ENCODE data around the gene COL3A1. TPM values are rescaled to one million over a fixed set of nuclear protein-coding genes. Genes with fewer than 3 reads are reported as not detected.

The COL3A1 gene
- polyA plus RNA-seq, 3 donors: not detected

DNA sequence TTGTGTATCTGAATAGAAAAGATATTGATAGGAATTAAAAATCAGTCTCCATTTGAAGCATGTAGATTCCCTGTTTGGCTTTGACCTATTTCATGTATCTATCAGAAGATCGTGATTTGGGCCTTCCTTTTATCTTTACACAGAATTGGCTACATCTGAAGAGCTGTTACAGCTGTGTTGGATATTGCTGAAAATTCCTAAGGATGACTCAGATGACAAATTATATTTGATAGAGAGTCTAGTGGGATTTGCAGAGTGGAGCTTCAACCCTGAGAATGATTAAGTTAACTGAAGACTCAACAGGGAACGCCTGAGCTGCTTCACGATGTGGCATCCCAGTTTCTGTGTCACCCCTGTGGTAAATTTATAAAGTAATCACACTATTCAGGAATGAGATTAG, 4.9 kb upstream of the COL3A1 start:
- no peaks in the 10 kb centered on the region for H4K20me1 ChIP-seq (ENCODE audit: insufficient read depth, low read length)
- no peak overlapping the region for H2AFZ ChIP-seq (ENCODE audit: insufficient read depth, low read depth, low read length, poor library complexity, severe bottlenecking)
- intact Hi-C loops (cut with micrococcal nuclease): no loop called here

DNA sequence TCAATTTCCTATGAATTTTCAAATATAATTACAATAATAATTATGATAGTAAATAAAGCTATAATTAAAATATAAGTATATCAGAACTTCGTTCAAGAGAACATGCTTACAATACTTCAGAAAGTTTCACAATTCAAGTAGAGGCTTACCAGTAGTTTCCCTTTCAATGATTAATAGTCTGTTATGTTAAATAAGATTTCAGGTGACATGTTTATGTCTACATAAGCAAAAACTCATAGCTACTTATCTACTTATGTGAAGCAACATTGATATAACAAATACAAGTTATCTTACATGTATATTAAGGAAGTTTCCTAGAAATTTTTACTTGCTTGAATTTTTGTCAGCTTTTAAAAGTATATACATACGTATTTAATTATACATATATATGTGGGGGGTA, 4.5 kb upstream of the COL3A1 start:
- no CpG with 5 or more reads among the region's 2 CpGs for WGBS (ENCODE audit: insufficient coverage)
- Mint-ChIP-seq H3K36me3 (no peaks in the 10 kb centered on the region), H3K27ac (no peak overlapping the region), H3K27me3 (ENCODE audit: low read depth in 3 of 3) (peaks cover 0 to 2% (median 0%) of the 10 kb centered on the region in 3 donors), H3K4me3 (no peak overlapping the region), H3K9me3 (peaks cover 0 to 4% (median 0%) of the 10 kb centered on the region in 7 donors), H3K4me1 (no peaks in the 10 kb centered on the region)
- DNase-seq: no peak
- Histone ChIP-seq H3K9me3 (replicated peaks in 1 of 2; ENCODE audit: control insufficient read depth in 1 of 2, insufficient read depth in 1 of 2, low read length in 2 of 2) (no peaks in the 10 kb centered on the region), H3K4me3 (replicated peaks in 1 of 3; ENCODE audit: low read depth in 2 of 3, low read length in 3 of 3) (no peak overlapping the region), H3K27ac (ENCODE audit: low read depth in 1 of 2, low read length in 2 of 2) (no peak overlapping the region), H3K36me3 (replicated peaks in 1 of 2; ENCODE audit: control insufficient read depth in 1 of 2, insufficient read depth in 2 of 2, low read length in 2 of 2) (no peaks in the 10 kb centered on the region), H3K79me2 (ENCODE audit: insufficient read depth, low read length) (no peaks in the 10 kb centered on the region), H3K4me2 (replicated peaks; ENCODE audit: extremely low read depth, low read length, poor library complexity, severe bottlenecking) (no peak overlapping the region), H4K20me1 (ENCODE audit: insufficient read depth, low read length) (no peaks in the 10 kb centered on the region), H3K4me1 (ENCODE audit: control insufficient read depth in 1 of 2, insufficient read depth in 2 of 2, low read length in 2 of 2) (no peaks in the 10 kb centered on the region), H3K9ac (ENCODE audit: insufficient read depth, low read length, poor library complexity, severe bottlenecking) (no peak overlapping the region), H2AFZ (ENCODE audit: insufficient read depth, low read depth, low read length, poor library complexity, severe bottlenecking) (no peak overlapping the region), H3K27me3 (ENCODE audit: control insufficient read depth in 2 of 2, insufficient read depth in 2 of 2, low read length in 2 of 2) (no peaks in the 10 kb centered on the region)
- TF ChIP-seq, protein P1, sequence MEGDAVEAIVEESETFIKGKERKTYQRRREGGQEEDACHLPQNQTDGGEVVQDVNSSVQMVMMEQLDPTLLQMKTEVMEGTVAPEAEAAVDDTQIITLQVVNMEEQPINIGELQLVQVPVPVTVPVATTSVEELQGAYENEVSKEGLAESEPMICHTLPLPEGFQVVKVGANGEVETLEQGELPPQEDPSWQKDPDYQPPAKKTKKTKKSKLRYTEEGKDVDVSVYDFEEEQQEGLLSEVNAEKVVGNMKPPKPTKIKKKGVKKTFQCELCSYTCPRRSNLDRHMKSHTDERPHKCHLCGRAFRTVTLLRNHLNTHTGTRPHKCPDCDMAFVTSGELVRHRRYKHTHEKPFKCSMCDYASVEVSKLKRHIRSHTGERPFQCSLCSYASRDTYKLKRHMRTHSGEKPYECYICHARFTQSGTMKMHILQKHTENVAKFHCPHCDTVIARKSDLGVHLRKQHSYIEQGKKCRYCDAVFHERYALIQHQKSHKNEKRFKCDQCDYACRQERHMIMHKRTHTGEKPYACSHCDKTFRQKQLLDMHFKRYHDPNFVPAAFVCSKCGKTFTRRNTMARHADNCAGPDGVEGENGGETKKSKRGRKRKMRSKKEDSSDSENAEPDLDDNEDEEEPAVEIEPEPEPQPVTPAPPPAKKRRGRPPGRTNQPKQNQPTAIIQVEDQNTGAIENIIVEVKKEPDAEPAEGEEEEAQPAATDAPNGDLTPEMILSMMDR (IDR thresholded peaks at IDR 0.05): no peak
- intact Hi-C loops (cut with micrococcal nuclease): no loop called here

More for the DNA sequence above, 4.9 kb upstream of the COL3A1 start:
- Histone ChIP-seq H3K9me3 (replicated peaks in 1 of 2; ENCODE audit: control insufficient read depth in 1 of 2, insufficient read depth in 1 of 2, low read length in 2 of 2) (no peaks in the 10 kb centered on the region), H3K4me2 (replicated peaks; ENCODE audit: extremely low read depth, low read length, poor library complexity, severe bottlenecking) (no peak overlapping the region), H3K4me3 (replicated peaks in 1 of 3; ENCODE audit: low read depth in 2 of 3, low read length in 3 of 3) (no peak overlapping the region), H3K79me2 (ENCODE audit: insufficient read depth, low read length) (no peaks in the 10 kb centered on the region), H3K4me1 (ENCODE audit: control insufficient read depth in 1 of 2, insufficient read depth in 2 of 2, low read length in 2 of 2) (no peaks in the 10 kb centered on the region), H3K9ac (ENCODE audit: insufficient read depth, low read length, poor library complexity, severe bottlenecking) (no peak overlapping the region), H3K27ac (ENCODE audit: low read depth in 1 of 2, low read length in 2 of 2) (no peak overlapping the region), H3K36me3 (replicated peaks in 1 of 2; ENCODE audit: control insufficient read depth in 1 of 2, insufficient read depth in 2 of 2, low read length in 2 of 2) (no peaks in the 10 kb centered on the region), H3K27me3 (ENCODE audit: control insufficient read depth in 2 of 2, insufficient read depth in 2 of 2, low read length in 2 of 2) (no peaks in the 10 kb centered on the region)
- Mint-ChIP-seq H3K36me3 (no peaks in the 10 kb centered on the region), H3K4me3 (no peak overlapping the region), H3K9me3 (peaks cover 0 to 4% (median 0%) of the 10 kb centered on the region in 7 donors), H3K27ac (no peak overlapping the region), H3K27me3 (ENCODE audit: low read depth in 3 of 3) (peaks cover 0 to 2% (median 0%) of the 10 kb centered on the region in 3 donors), H3K4me1 (no peaks in the 10 kb centered on the region)
- no CpG with 5 or more reads among the region's 3 CpGs for WGBS (ENCODE audit: insufficient coverage)
- TF ChIP-seq, protein P1 (IDR thresholded peaks at IDR 0.05): no peak
- no peak for DNase-seq

All from CD14-positive monocyte (primary cell).